ENCODE measurements around the gene SERTAD1.
A peak's percentile ranks its signal among the peaks of the same experiment; 100 is the strongest.
"Not testable (repeated sequence)": the region's sequence is repeated elsewhere in the genome, so short reads cannot be mapped to it uniquely, and the experiment has no call there.

SERTAD1 gene

DNA sequence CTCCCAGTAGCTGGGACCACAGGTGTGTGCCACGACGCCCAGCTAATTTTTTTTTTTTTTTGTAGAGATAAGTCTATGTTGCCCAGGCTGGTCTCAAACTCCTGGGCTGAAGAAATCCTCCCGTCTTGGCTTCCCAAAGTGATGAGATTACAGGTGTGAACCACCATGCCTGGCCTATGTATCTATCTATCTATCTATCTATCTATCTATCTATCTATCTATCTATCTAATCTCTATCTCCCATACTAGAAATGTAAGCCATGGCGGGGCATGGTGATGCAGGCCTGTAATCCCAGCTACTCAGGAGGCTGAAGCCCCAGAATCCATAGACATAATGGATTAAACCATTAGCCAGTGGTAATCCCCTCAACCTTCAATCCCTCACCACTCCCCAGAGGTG lies 24.9 kb upstream of the SERTAD1 start:
- no peak for DNase-seq (ENCODE audit: low read depth)

DNA sequence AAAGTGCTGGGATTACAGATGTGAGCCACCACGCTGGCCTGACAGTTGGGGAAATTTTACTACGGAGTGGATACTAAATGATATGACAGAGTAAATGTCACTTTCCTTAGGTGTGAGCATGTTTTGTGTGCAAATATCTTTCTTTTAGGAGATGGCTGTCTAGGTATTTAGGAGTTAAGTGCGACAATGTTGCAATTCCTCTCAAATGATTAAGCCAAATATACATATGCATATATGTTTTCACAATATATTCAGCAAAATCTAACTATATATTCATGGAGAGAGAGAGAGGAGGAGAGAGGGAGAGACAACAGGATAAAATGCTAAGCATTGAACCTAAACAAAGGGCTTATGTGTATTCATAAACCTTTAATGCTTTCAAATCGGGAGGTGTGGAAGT lies 23.7 kb upstream of the SERTAD1 start:
- no peak for DNase-seq (ENCODE audit: low read depth)

DNA sequence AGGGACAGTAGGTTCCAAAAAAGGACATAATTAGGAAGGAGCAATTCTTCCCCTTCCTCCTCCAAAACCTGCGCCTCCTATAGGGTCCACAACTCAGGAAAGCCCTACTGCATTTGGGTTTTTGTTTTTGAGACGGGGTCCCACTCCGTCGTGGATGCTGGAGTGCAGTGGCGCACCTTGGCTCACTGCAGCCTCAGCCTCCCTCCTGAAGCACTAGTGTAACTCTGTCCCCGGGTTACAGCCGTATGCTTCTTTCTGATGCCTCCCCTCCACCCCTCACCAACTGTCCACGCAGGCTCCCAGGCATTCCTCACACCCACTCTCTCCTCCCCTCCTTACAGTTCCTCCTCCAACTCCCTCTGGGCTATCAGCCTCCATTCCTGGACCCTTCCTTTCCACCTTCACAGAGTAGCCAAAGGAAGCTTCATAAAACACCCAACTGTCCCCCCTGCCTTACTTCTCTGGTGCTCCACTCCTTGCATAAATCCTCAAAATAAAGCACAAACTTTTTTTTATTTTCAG lies 20.5 kb upstream of the SERTAD1 start:
- no peak for DNase-seq (ENCODE audit: low read depth)

DNA sequence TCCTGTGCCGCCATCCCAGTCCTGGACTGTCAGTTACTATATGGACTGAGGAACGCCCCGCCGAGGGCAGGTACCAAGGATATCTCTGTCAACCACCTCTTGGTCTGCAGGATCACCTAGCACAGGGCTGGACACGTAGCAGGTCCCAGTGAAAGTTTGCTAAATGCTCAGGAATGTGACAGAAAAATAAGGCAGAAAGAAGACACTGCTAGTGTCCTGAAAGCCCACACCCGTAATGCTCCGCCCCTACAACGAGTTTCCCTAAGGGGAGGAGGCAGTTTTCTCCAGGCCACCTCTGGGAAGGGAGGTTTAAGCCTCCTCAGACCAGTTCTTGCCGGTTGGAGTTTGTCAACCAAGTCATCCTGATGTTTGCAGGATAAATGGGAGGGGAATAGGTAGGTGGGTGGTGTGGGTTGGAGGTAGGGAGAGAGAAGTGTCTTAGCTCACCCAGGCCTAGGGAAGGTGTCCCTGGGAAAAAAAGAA lies 20.0 kb upstream of the SERTAD1 start:
- DNase-seq (ENCODE audit: low read depth) = no peak

DNA sequence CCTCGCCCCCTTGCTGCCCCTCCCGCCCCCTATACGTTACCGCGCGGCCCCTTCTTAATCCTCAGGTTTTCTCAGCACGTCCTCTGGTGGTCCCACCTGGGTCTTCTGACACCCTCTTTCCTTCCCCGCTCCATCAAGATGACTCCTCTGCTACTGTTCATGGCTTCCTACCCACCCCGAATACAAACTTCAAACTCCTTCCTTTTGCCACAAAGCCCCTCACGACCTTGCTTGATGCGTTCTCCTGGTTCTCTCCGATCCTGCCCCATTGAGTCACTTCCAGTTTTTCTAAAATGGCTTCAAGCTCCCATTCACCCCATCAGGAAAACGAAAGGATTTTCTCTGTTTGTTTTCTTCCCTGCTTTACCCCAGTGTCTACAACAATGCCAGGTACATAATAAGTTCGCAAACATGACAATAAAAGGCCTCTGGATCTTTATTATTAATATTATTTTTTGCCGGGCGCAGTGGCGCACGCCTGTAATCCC lies 19.1 kb upstream of the SERTAD1 start:
- no peak for DNase-seq (ENCODE audit: low read depth)

DNA sequence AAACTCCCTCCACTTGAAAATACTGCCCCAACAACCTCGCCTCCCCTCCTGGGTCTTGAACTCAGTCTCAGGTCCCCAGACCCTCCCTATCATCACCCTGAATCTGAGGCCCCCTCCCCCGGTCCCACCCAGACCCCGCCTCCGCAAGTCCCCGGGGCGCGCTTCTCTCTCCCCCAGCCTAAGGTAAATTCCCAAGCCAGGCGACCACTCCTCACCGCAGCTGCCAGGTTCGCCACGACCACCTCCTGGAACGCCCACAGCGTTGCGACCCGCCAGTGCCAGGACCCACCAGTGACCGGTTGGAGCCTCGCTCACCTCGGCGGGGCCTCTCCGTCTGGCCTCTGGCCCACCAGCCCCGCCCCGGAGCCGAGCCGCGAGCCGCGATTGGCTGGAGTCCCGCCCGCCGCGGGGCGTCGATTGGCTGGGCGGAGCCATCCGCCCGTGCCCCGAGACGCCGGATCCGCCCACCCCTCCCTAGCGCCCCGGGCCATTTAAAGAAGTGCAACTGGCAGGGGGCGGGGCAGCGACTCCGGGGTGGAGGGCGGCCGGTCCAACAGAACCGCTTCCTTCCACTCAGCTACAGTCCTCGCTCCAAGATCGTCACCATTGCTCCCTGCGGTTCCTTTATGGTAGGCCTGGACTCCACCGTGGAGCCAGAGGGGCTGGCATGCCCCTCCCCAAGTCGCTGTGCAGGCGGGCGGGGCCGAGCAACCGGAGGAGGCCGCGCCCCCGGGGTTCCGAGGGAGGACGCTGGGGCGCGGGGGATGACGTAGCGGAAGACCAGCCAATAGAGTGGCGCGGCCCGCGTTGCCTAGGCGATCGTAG lies 18.4 kb upstream of the SERTAD1 start, which contains the start of gene SERTAD3:
Gene SERTAD3 (minus strand): TSS at position 336 of the 825 bp plus-strand sequence. CDS start 2,255 bp downstream, outside the sequence.
- DNase-seq (ENCODE audit: low read depth) = peak; percentile 86

DNA sequence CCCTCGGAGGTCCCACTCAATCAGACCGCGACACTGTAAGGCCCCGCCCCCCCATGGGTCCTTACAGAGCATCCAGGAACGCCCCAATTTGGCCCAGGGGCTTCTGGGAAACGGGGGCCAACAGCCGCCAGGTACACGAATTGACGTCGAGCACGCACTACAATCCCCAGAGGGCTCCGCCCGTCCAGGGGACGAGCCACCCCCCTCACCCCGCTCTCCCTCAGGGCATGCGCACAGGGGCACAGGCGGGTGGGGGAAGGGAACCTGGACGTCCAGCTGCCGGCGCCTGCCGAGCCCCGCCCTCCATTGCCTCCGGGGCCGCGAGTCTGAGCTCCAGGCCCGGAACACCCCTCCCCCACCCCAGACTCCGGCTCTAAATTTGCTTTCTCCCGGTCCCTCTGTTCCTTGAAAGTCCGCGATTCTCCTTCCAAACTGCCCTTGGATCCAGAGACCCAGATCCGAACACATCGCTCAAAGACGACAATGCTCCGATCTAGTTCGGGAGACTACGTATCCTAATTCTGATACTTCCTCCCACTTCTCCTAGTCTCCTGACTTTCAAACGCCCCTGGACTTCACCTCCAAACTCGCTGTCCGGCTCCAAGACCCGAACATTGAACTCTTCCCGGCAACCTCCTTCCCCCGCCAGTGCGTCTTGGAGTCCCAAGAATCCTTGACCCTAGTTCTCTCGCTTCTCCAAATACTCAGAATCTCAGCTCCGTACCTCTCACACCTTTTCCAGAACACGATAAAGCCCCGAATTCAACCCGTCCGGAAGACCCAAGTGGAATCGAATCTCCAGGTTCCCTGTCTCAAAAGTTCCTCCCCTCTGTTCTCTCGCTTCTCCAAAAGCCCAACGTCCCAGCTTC lies 17.6 kb upstream of the SERTAD1 start:
- peak; percentile 99 for DNase-seq (ENCODE audit: low read depth)

DNA sequence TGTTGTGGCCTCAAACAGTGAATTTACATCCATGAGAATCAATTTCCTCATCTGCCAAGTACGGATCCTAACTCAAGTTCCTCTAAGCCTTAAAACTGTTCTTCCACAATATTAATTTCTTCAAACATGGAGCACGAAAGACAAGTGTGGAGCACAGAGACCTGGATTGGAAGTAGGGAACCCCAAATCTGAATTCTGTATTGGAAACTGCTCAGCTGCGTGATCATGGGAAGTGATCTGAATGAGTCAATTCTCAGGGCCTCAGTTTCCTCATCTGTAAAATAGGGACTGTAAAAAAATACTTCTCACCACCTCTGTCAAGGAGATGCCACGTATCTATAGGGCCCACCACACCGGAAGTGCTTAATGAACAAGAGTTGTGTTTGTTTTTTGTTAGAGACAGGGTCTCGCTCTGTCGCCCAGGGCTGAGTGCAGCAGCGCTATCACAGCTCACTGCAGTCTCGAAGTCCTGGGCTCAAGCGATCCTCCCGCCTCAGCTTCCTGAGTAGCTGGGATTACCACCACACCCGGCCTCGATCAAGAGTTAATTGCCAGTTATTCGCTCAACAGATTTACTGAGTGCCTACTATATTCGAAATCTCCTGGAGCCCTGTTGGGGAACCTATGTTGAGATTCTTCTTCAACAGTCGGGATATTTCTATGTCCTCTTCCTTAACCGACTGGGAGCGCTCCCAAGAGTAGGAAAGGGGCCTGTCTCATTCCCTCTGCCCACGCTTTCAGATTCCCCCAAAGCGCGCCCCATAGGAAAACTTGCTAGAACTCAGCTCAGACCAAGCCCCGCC lies 16.7 kb upstream of the SERTAD1 start:
- no peak for DNase-seq (ENCODE audit: low read depth)

DNA sequence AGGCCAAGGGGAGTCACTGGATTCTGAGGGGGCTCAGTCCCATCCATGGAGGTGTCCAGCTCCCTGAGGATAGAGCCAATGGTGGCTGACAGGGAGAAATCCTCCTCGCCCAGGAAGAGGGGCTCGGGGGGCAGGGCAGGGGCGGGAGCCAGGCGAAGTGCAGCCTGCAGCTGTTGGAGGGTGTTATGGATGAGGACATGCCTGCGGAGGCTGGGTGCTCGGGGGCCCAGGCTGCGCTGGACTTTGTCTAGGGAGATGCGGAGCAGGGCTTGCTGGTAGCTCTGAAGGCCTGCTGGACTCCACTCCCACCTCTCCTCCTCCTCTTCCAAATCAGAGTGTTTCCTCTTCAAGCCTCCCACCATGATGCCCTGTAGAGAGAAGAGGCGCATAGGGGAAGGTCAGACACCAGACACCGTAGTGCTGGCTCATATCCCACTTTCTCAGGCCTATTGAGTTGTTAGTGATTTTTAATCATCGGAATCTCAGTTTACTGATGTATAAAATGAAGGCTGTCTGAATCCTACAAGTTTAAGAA lies 16.0 kb upstream of the SERTAD1 start:
- no peak for DNase-seq (ENCODE audit: low read depth)

DNA sequence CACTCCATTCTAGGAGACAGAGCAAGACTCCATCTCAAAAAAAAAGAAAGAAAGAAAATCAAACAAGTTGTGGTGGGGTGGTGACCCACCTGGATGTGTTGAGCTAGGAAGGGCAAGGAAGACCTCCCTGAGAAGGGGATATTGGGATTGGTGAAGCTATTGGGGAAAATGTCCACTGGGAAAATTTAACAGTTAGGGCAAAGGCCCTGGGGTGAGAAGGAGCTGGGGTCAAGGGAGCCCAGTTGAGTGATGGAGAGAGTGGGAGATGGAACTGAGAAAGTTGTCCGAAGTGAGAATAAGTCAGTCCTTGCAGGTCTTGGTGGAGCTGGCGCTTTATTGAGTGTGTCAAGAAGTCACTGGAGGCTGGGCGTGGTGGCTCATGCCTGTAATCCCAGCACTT lies 12.5 kb upstream of the SERTAD1 start:
- DNase-seq (ENCODE audit: low read depth) = no peak

DNA sequence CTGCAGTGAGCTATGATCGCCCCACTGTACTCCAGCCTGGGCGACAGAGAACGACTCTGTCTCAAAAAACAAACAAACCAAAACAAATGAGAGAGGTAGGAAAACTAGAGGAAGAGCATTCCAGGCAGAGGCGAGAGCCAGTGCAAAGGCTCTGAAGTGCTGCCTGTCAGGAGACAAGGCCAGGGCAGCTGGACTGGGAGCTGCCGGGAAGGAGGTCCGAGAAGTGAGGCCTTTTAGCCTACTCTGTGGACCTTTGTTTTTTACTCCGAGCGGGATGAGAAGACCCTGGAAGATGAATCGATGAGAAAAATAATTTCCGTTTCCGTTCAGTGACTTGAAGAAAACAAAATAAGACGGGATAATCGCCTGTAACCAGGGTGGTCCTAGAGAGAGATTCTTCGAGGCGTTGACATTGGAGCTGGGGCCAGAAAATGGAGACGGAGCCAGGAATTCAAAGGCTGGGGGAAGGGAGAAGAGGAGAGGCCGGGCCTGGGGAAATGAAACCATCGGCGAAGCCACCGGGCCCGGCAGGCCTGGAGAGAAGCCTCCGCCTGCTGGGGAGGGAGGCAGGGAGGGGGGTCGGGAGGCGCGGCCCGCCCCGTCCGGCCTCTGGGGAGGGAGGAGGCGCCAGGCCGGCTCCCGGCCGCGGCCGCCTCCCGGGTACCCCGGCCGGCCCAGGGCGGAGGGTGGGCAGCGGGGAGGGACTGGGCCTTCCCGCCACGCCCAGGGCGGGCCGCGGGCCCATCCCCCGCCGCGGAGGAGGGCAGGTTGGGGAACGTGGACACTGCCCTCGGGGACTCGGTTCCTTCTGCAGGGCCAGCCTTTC lies 7.8 kb upstream of the SERTAD1 start:
- peak; percentile 86 for DNase-seq (ENCODE audit: low read depth)

DNA sequence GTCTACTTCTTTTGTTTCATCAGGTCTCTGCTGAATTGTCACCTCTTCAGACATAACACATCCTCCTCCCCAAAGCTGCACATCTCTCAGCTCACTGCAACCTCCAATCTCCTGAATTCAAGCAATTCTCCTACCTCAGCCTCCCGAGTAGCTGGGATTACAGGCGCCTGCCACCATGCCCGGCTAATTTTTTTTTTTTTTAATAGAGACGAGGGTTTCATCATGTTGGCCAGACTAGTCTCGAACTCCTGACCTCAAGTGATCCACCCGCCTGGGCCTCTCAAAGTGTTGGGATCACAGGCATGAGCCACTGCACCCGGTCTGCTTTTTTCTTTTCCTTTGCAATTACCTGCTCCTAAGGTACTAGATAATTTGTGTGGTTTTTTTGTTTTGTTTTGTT lies 7.0 kb upstream of the SERTAD1 start:
- not testable (repeated sequence) for DNase-seq (ENCODE audit: low read depth)

DNA sequence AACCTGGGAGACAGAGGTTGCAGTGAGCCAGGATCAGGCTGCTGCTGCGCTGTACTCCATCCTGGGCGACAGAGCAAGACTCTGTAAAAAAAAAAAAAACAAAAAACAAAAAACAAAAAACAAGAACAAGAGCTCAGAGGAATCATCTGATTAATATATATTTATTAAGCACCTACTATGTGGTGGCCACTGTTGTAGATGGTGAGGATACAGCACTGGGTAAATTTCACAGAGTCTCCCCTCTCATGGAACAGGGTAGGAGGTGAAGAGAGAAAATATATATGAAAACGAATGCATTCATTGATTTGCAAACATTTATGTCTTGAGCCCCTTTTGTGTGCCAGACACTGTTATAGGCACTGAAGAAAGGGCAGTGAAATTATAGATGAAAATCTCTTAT lies 5.9 kb upstream of the SERTAD1 start:
- no peak for DNase-seq (ENCODE audit: low read depth)

DNA sequence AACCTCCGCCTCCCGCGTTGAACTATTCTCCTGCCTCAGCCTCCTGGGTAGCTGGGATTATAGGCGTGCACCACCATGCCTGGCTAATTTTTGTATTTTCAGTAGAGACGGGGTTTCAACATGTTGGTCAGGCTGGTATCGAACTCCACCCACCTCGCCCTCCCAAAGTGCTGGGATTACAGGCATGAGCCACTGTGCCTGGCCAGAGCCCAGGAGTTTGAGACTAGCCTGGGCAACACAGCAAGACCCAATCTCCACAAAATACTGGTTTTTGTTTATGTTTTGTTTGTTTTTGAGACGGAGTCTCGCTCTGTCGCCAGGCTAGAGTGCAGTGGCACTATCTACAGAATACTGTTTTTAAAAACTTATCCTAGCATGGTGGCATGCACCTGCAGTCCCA lies 4.5 kb upstream of the SERTAD1 start:
- DNase-seq (ENCODE audit: low read depth) = not testable (repeated sequence)

DNA sequence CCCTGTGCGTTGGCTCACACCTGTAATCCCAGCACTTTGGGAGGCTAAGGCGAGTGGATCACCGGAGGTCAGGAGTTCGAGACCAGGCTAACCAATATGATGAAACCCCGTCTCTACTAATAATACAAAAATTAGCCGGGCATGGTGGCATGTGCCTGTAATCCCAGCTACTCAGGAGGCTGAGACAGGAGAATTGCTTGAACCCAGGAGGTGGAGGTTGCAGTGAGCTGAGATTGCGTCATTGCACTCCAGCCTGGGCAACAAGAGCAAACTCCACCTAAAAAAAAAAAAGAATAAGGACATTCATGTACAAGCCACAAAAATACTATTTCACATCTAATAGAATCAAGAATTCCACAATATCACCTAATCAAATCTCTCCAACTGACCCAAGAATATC lies 2.4 kb upstream of the SERTAD1 start:
- not testable (repeated sequence) for DNase-seq (ENCODE audit: low read depth)

DNA sequence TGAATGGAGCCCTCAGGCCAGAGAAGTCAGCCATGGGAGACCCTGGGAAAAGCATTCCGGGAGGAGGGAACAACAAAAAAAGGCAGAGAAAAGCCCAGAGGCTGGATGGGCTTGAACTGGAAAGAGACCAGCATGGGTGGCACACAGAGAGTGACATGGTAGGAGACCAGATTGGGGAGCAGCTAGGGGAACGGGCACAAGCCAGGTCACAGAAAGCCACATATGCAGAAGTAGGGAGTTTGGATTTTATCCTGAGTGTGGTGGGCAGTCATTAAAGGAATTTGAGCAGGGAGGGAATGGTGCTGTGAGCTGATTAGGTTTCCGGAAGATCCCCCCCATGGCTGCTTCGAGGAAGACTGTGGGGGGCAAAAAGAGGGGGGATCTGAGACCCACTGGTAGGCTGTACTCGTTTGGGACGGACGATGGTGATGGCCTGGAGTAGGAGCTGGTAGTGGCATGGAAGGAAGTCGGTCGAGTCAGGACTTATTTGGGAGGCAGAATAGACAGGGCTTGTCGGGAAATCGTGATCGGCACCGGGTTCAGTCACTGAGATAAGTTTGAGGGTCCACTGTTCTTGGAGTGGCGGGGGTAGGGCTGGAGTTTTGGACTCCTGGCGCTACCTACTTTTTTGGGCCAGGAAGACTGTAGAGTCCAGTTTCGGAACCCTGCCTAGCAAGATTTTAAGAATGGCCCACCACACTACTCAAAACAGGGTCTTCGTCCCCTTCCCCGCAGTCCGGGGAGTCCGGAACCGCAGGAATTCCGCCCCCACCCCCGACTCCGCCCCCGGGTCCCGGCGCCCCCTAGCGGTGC lies 949 bp downstream of the SERTAD1 start:
- DNase-seq (ENCODE audit: low read depth) = no peak

DNA sequence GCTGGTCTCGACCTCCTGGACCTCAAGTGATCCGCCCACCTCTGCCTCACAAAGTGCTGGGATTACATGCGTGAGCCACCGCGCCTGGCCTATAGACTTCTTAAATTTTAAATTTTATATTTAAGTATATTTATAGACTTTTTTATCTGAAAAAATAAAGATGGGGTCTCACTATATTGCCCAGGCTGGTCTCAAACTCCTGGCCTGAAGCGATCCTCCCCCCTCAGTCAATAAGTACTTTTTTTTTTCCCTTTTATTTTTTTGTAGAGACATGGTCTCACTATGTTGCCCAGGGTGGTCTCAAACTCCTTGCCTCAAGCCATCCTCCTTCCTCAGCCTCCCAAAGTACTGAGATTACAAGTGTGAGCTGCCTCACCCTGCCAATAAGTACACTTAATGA lies 1.9 kb downstream of the SERTAD1 start:
- DNase-seq (ENCODE audit: low read depth) = no peak

DNA sequence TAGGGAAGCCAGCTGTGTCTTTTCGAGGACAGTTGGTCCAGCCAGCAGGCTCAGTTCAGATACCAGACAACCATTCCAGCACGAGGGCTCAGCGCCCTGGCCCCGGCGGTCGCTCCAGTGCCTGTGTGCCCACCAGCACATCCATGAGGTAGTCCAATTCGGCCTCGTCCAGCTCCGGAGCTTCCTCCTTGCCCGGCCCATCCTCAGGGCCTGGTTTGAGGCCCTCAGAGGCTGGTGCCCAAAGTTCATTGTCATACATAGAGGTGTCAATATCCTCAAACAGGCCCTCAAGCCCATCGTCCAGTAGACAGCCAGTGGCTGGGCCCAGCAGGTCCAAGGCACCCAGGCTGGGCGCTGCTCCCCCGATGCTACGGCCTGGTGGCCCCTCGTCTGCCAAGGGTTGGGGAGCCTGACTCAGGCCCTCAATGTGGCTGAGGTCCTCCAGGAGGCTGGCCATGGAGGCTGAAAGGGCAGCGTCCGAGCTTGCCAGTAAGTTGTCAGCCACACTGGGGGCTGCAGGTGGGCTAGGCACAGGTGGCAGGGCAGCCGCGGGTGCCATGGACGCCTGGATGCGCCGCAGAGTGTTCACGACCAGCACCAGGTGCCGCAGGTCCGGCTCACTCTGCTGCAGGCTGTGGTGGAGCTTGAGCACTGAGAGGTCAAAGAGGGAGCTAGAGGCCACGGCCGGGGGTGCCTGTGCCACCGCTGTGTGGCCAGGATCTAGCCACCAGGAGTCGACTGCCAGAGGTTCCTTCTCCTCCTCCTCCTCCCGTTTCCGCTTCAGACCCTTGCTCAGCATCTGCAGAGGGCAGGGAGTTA lies 2.8 kb downstream of the SERTAD1 start:
- no peak for DNase-seq (ENCODE audit: low read depth)

Measured in fibroblast of the conjunctiva (primary cell).